Right lobe of liver (tissue), 6 donors: ENCODE data around the gene DLX1. TPM values are rescaled to one million over a fixed set of nuclear protein-coding genes. Genes with fewer than 3 reads are reported as not detected.

ENCODE experiments used
- ATAC-seq, 4 donors: fragments of 200-7000 bp; cut with Tn5 transposase; one replicate each; pipeline ENCODE4 v1.9.1; 2020; ENCODE audit warnings: mild to moderate bottlenecking in 4 of 4, moderate library complexity in 4 of 4
- DNase-seq, 3 donors: peaks; one replicate each; pipeline ENCODE4 v3.0.0-alpha.2; 2020
- H3K27ac ChIP-seq, 3 donors: fragments of 200-600 bp; one replicate each; pipeline ENCODE4 v1.8.0; 2022
- H3K27me3 ChIP-seq, 2 donors: fragments of 200-600 bp; one replicate each; pipeline ENCODE4 v1.8.0; 2022
- H3K36me3 ChIP-seq, 4 donors: fragments of 200-600 bp; sonication (generic) in 1 of 4; one replicate each; pipeline versions ENCODE4 v1.5.1 to v1.8.0; 2017 to 2022; ENCODE audit warnings: control low read depth in 1 of 4
- H3K4me1 ChIP-seq, 4 donors: fragments of 200-600 bp; sonication (generic) in 1 of 4; one replicate each; pipeline versions ENCODE4 v1.5.1 to v1.8.0; 2017 to 2022; ENCODE audit warnings: control low read depth in 1 of 4
- H3K4me3 ChIP-seq, 3 donors: fragments of 200-600 bp; one replicate each; pipeline ENCODE4 v1.8.0; 2022
- H3K9me3 ChIP-seq, 4 donors: fragments of 200-600 bp; sonication (generic) in 1 of 4; one replicate each; pipeline versions ENCODE4 v1.5.1 to v1.8.0; 2017 to 2022; ENCODE audit warnings: control low read depth in 1 of 4
- POLR2A ChIP-seq: fragments of 450-650 bp; IDR thresholded peaks from one replicate; pipeline ENCODE4 v1.6.1; 2017; ENCODE audit warnings: antibody characterized with exemption, mild to moderate bottlenecking
- WGBS: methylation state at CpG from one replicate; pipeline ENCODE4 v1.1.6; 2018; ENCODE audit warnings: low coverage, low lambda C conversion rate; ENCODE audit not compliant: insufficient coverage; ENCODE audit errors: missing lambda C conversion rate; 5-methylcytosine and 5-hydroxymethylcytosine counted together
- intact Hi-C, 2 donors: fragments of 100-400 bp; cut with DNase I; formaldehyde crosslinking; loops; one replicate each; pipeline versions ENCODE4 v1.11.2 to v1.14.1; 2022
- total RNA-seq, 6 experiments: library from RNA; depleted of rRNA in 2 of 6; stranded (reverse); fragments of >200 nt in 2 of 6; fragmentation: NEBNext Ultra II Directional in 3 of 6; extraction: Animal tissue kit (Norgen Biotek cat#: 25700) in 3 of 6; gene quantifications; one replicate each; pipeline versions ENCODE4 v1.1.0 to v1.2.4, GENCODE V29; 2016 to 2023
- TF ChIP-seq, protein P1 (sequence below), 4 donors: fragments of 200-600 bp in 3 of 4; fragments of 450-650 bp in 1 of 4; IDR thresholded peaks; one replicate each; pipeline versions ENCODE4 v1.5.1 to v1.8.0; 2016 to 2022; ENCODE audit warnings: antibody characterized with exemption in 4 of 4, mild to moderate bottlenecking in 2 of 4
- donor health status: DM: no; HTN: yes; CAD: no.
- donor health status: DM: no; HTN: no; CAD: no.
- donor health status: DM: no; HTN: no; CAD: no.
- donor health status: DM: no; HTN: yes; CAD: no.
- donor health status: DM: no; HTN: yes; CAD: no.

Gene DLX1
- total RNA-seq, 6 experiments from 2014 or later = not detected

DNA sequence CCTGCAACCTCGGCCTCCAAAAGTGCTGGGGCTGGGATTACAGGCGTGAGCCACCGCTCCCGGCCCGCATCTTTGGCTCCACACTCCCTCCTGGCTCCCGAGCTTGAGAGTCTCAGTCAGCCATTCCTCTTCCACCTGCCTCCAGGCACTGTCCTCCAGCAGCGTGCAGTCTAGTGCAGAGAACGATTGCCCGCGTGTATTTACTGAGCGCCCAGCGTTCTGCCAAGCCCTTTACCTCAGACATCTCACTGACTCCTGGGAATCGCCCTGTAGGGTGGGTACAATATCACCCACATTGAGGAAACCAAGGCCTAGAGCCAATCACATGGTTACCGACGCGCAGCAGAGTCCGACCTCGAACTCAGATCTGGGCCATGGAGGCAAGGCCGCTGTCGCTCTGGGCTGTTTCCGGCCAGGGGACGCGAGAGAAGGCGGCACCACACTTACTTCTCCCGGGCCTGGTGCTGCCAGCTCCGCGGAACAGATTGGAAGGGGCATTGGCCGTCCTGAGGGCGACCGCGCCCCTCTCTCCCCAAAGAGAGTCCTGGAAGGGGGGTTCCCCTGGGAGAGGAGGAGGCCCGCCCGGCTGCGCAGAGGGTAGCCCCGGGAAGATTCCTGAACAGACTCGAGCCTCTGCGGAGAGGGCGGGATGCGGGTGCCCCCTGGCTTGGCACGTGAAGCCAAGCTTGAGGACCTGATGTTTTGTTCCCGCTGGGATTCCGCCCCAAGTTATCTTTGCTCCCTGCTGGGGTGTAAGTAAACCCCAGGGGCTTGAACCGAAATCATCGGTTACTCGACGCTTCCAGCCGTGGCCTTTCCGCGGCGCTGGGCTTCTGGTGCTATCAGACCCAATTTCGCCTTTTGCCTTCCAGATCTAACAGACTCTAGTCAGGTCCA, 22.6 kb downstream of the DLX1 start:
- Histone ChIP-seq H3K36me3 (no peaks in the 10 kb centered on the region), H3K27ac (no peak overlapping the region), H3K4me1 (peaks cover 0 to 21% (median 2%) of the 10 kb centered on the region in 4 donors), H3K4me3 (no peak overlapping the region), H3K9me3 (no peaks in the 10 kb centered on the region), H3K27me3 (peaks cover 19 to 55% of the 10 kb centered on the region in 2 donors)
- TF ChIP-seq POLR2A = no peak
- TF ChIP-seq, protein P1, sequence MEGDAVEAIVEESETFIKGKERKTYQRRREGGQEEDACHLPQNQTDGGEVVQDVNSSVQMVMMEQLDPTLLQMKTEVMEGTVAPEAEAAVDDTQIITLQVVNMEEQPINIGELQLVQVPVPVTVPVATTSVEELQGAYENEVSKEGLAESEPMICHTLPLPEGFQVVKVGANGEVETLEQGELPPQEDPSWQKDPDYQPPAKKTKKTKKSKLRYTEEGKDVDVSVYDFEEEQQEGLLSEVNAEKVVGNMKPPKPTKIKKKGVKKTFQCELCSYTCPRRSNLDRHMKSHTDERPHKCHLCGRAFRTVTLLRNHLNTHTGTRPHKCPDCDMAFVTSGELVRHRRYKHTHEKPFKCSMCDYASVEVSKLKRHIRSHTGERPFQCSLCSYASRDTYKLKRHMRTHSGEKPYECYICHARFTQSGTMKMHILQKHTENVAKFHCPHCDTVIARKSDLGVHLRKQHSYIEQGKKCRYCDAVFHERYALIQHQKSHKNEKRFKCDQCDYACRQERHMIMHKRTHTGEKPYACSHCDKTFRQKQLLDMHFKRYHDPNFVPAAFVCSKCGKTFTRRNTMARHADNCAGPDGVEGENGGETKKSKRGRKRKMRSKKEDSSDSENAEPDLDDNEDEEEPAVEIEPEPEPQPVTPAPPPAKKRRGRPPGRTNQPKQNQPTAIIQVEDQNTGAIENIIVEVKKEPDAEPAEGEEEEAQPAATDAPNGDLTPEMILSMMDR (IDR thresholded peaks at IDR 0.05) = no peak
- ATAC-seq (no peak), DNase-seq (no peak)
- 9% methylated on average over 26 of the region's 51 CpGs for WGBS
- intact Hi-C loops = loop anchor here (10.0 kb wide), 4 partner anchors 293 to 533 kb away; no protein-coding TSS in a partner anchor

DNA sequence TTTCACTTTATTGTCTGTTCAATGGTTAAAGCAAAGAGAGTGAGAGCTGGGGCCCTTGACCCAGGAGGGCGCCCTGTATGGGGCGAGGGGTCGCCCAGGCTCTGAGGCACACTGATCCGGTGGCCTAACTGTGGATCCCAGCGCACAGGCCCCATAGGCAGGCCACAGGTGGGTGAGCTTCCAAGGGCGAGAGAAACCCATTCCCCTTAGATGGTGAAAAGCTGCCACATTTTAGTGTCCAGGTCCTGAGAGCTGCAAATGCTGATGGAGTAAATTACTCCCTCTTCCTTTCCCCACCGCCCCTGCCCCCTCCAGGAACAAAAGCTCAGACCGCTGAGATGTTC, 23.3 kb downstream of the DLX1 start:
- peaks cover 19 to 49% of the 10 kb centered on the region in 2 donors for H3K27me3 ChIP-seq

DNA sequence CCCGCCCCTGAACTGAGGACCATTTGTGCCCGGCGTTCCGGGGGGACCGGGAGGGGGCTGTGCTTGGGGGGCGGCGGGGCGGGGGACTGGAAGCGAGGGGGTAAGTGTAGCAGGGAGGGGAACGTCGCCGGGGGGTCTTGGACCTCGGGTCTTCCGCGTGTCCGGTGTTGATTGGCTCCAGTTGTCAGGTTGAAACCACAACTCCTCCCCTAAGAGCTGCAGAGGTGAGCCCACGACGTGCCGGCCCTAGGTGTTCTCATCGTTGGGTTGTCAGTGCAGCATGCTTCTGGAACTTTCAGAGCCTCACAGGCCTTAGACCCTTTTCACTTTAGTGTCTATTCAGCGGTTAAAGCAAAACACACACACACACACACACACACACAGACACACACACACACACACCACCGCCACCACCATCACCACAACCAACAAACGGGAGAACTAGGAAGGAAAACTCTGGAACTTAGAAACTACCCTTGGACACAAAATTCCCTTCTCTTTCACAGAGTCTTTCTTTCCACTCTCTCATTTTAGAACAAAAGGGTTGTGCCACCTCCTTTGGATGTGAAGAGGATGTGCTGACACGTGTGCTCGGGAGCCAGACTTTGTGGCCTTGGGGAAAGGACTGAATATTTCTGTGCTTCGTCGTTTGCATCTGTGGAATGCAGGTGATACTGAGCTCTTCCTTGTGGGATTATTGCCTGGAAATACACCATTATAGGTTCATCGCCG, 24.1 kb downstream of the DLX1 start:
- H3K4me3 ChIP-seq = no peak overlapping the region
- no peak for TF ChIP-seq POLR2A
- TF ChIP-seq, protein P1 (IDR thresholded peaks at IDR 0.05) = no peak
- peaks cover 0 to 13% (median 0%) of the 10 kb centered on the region in 4 donors for H3K4me1 ChIP-seq
- no peak for DNase-seq
- no peak for ATAC-seq
- no peaks in the 10 kb centered on the region for H3K9me3 ChIP-seq
- 25% methylated on average over 16 of the region's 29 CpGs for WGBS
- H3K36me3 ChIP-seq = no peaks in the 10 kb centered on the region
- intact Hi-C loops = loop anchor here (10.0 kb wide), 4 partner anchors 295 to 535 kb away; no protein-coding TSS in a partner anchor
- peaks cover 16 to 42% of the 10 kb centered on the region in 2 donors for H3K27me3 ChIP-seq
- no peak overlapping the region for H3K27ac ChIP-seq

More for the DNA sequence above, 23.3 kb downstream of the DLX1 start:
- Histone ChIP-seq H3K4me3 (no peak overlapping the region), H3K9me3 (no peaks in the 10 kb centered on the region), H3K27ac (no peak overlapping the region), H3K4me1 (peaks cover 0 to 15% (median 0%) of the 10 kb centered on the region in 4 donors), H3K36me3 (no peaks in the 10 kb centered on the region)
- intact Hi-C loops = loop anchor here (10.0 kb wide), 4 partner anchors 294 to 534 kb away; no protein-coding TSS in a partner anchor
- DNase-seq (no peak), ATAC-seq (no peak)
- WGBS = 17% methylated on average over 3 of the region's 8 CpGs
- TF ChIP-seq, protein P1 (IDR thresholded peaks at IDR 0.05) = no peak
- no peak for TF ChIP-seq POLR2A

DNA sequence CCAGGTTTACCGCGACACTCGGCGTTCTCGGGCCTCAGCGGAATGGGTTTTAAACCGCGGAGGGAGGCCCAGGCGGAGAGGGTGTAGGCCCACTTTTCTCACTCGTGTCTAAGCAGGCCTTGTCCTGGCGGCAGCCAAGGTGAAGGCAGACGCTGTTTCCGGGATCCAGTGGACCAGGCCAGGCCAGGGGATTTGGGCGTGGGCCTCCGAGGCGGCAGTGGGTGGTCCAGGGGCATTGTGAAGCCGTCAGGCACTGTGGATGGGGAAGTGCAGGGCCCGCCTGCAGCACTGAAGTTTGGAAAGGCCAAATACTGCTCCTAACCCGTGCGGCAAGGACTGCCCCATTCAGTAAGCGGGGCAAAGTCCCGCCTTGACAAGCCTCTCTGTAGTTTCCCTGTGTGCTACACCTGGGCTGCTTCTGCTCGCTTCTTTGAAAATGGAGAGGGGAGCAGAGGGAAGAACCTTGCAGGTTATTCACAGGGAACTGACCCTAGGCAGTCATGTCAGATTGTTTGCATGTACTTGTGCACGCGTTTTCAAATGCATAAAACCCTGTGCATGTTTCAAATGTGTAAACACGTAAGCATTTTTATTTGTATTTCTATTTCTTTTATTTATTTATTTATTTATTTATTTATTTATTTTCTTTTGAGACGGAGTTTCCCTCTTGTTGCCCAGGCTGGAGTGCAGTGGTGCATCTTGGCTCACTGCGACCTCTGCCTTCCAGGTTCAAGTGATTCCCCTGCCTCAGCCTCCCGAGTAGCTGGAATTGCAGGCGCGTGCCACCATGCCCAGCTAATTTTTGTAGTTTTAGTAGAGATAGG, 24.9 kb downstream of the DLX1 start:
- DNase-seq (no peak), ATAC-seq (peak in 2 of 4 donors; percentile 29 to 35)
- 34% methylated on average over 9 of the region's 31 CpGs for WGBS
- H3K27ac ChIP-seq = no peak overlapping the region
- H3K4me1 ChIP-seq = peaks cover 0 to 13% (median 0%) of the 10 kb centered on the region in 4 donors
- H3K9me3 ChIP-seq = no peaks in the 10 kb centered on the region
- H3K4me3 ChIP-seq = no peak overlapping the region
- H3K27me3 ChIP-seq = peaks cover 16 to 34% of the 10 kb centered on the region in 2 donors
- TF ChIP-seq POLR2A = no peak
- TF ChIP-seq, protein P1 (IDR thresholded peaks at IDR 0.05) = no peak
- no peaks in the 10 kb centered on the region for H3K36me3 ChIP-seq
- intact Hi-C loops = loop anchor here (10.0 kb wide), 4 partner anchors 295 to 535 kb away; no protein-coding TSS in a partner anchor
